ENCODE results near the gene FBXO48. TPM values are rescaled to one million over a fixed set of nuclear protein-coding genes. Genes with fewer than 3 reads are reported as not detected.

FBXO48 gene
- total RNA-seq, 1 donor from 2014 or later, result 2.7 TPM

GRCh38 chr2:68431316-68431972, 35.6 kb downstream of the FBXO48 start:
- Mint-ChIP-seq H3K4me1 (no peaks in the 10 kb centered on the region), H3K9me3 (no peaks in the 10 kb centered on the region), H3K27ac (no peak overlapping the region), H3K4me3 (no peak overlapping the region), H3K27me3 (ENCODE audit: insufficient read depth, low read depth) (no peaks in the 10 kb centered on the region), H3K36me3 (no peaks in the 10 kb centered on the region)
- Histone ChIP-seq H3K36me3 (no peaks in the 10 kb centered on the region), H3K4me1 (no peaks in the 10 kb centered on the region), H3F3A (ENCODE audit: low read depth) (no peaks in the 10 kb centered on the region), H3K27ac (no peak overlapping the region), H3K4me3 (no peak overlapping the region), H3K9me3 (ENCODE audit: low read depth) (no peaks in the 10 kb centered on the region), H2AFZ (replicated peaks) (no peak overlapping the region), H3K27me3 (no peaks in the 10 kb centered on the region), H4K20me1 (ENCODE audit: low read depth) (no peaks in the 10 kb centered on the region), H3K9ac (no peak overlapping the region), H3K4me2 (no peak overlapping the region), H3K79me2 (ENCODE audit: low read depth) (no peaks in the 10 kb centered on the region)
- TF ChIP-seq EZH2phosphoT487 (IDR thresholded peaks at IDR 0.05) (no peak), EZH2 (IDR thresholded peaks at IDR 0.05) (no peak), CTCF (IDR thresholded peaks at IDR 0.05) (no peak)
- DNase-seq (ENCODE audit: low spot score), result no peak

GRCh38 chr2:68429311-68429826, 37.7 kb downstream of the FBXO48 start:
- no peak overlapping the region for H3K4me3 ChIP-seq
- TF ChIP-seq EZH2 (IDR thresholded peaks at IDR 0.05), result no peak
- TF ChIP-seq EZH2phosphoT487 (IDR thresholded peaks at IDR 0.05), result no peak
- no peak for TF ChIP-seq CTCF (IDR thresholded peaks at IDR 0.05)
- H3K4me1 ChIP-seq, result no peaks in the 10 kb centered on the region
- no peaks in the 10 kb centered on the region for H3F3A ChIP-seq (ENCODE audit: low read depth)
- no peaks in the 10 kb centered on the region for H3K27me3 ChIP-seq
- Mint-ChIP-seq H3K36me3 (no peaks in the 10 kb centered on the region), H3K27ac (no peak overlapping the region), H3K4me3 (no peak overlapping the region), H3K27me3 (ENCODE audit: insufficient read depth, low read depth) (no peaks in the 10 kb centered on the region), H3K9me3 (no peaks in the 10 kb centered on the region), H3K4me1 (no peaks in the 10 kb centered on the region)
- no peaks in the 10 kb centered on the region for H3K79me2 ChIP-seq (ENCODE audit: low read depth)
- H3K9me3 ChIP-seq (ENCODE audit: low read depth), result no peaks in the 10 kb centered on the region
- no peak overlapping the region for H3K4me2 ChIP-seq
- H3K9ac ChIP-seq, result no peak overlapping the region
- H3K36me3 ChIP-seq, result no peaks in the 10 kb centered on the region
- DNase-seq (ENCODE audit: low spot score), result no peak
- no peak overlapping the region for H3K27ac ChIP-seq
- H2AFZ ChIP-seq (replicated peaks), result no peak overlapping the region
- no peaks in the 10 kb centered on the region for H4K20me1 ChIP-seq (ENCODE audit: low read depth)

GRCh38 chr2:68428746-68429145, 38.3 kb downstream of the FBXO48 start:
- H3K4me3 Mint-ChIP-seq, result no peak overlapping the region
- no peaks in the 10 kb centered on the region for H3K36me3 ChIP-seq
- no peaks in the 10 kb centered on the region for H3K36me3 Mint-ChIP-seq
- H3K79me2 ChIP-seq (ENCODE audit: low read depth), result no peaks in the 10 kb centered on the region
- no peak overlapping the region for H2AFZ ChIP-seq (replicated peaks)
- no peaks in the 10 kb centered on the region for H3K9me3 Mint-ChIP-seq
- no peak for TF ChIP-seq CTCF (IDR thresholded peaks at IDR 0.05)
- no peaks in the 10 kb centered on the region for H3K27me3 Mint-ChIP-seq (ENCODE audit: insufficient read depth, low read depth)
- no peaks in the 10 kb centered on the region for H3K4me1 ChIP-seq
- no peaks in the 10 kb centered on the region for H3F3A ChIP-seq (ENCODE audit: low read depth)
- no peak overlapping the region for H3K9ac ChIP-seq
- H3K9me3 ChIP-seq (ENCODE audit: low read depth), result no peaks in the 10 kb centered on the region
- H3K27ac ChIP-seq, result no peak overlapping the region
- no peak for DNase-seq (ENCODE audit: low spot score)
- H3K4me2 ChIP-seq, result no peak overlapping the region
- H3K27me3 ChIP-seq, result no peaks in the 10 kb centered on the region
- no peaks in the 10 kb centered on the region for H4K20me1 ChIP-seq (ENCODE audit: low read depth)
- H3K27ac Mint-ChIP-seq, result no peak overlapping the region
- no peak overlapping the region for H3K4me3 ChIP-seq
- H3K4me1 Mint-ChIP-seq, result no peaks in the 10 kb centered on the region

Measured in neural progenitor cell (in vitro differentiated cells).